Astrocyte (in vitro differentiated cells and primary cell): ENCODE results near the gene MOSPD3. TPM values are rescaled to one million over a fixed set of nuclear protein-coding genes. Genes with fewer than 3 reads are reported as not detected.

Experiments
- DNase-seq: peaks from one replicate; pipeline ENCODE4 v3.0.0-alpha.2; 2010; ENCODE audit warnings: low read depth
- FAIRE-seq: peaks from 2 replicates; lab custom pipeline; 2011; peaks lifted over from hg19 to GRCh38; lab: Jason Lieb, UNC
- H2AFZ ChIP-seq: 2 replicates; pipeline ENCODE4 v1.6.0; 2012; ENCODE audit warnings: low read depth, low read length, inconsistent platforms
- H3K27ac ChIP-seq: 2 replicates; pipeline ENCODE4 v1.5.1; 2011; ENCODE audit warnings: low read depth, low read length, inconsistent platforms
- H3K27me3 ChIP-seq: 2 replicates; pipeline ENCODE4 v1.6.0; 2011; ENCODE audit warnings: low read length, inconsistent platforms; ENCODE audit not compliant: insufficient read depth
- H3K36me3 ChIP-seq: 2 replicates; pipeline ENCODE4 v1.5.1; 2011; ENCODE audit warnings: low read length, inconsistent platforms; ENCODE audit not compliant: insufficient read depth
- H3K4me1 ChIP-seq: 2 replicates; pipeline ENCODE4 v1.5.1; 2011; ENCODE audit warnings: low read length, inconsistent platforms; ENCODE audit not compliant: insufficient read depth
- H3K4me2 ChIP-seq: 2 replicates; pipeline ENCODE4 v1.6.0; 2012; ENCODE audit warnings: low read length, inconsistent platforms
- H3K4me3 ChIP-seq: 2 replicates; pipeline ENCODE4 v1.5.1; 2011; ENCODE audit warnings: low read depth, mild to moderate bottlenecking, low read length, inconsistent platforms; ENCODE audit not compliant: insufficient read depth
- H3K79me2 ChIP-seq: 2 replicates; pipeline ENCODE4 v1.6.0; 2012; ENCODE audit warnings: mild to moderate bottlenecking, low read length, inconsistent platforms; ENCODE audit not compliant: insufficient read depth
- H3K9ac ChIP-seq: 2 replicates; pipeline ENCODE4 v1.6.0; 2012; ENCODE audit warnings: mild to moderate bottlenecking, low read length, inconsistent platforms
- H3K9me3 ChIP-seq: 2 replicates; pipeline ENCODE4 v1.5.1; 2012; ENCODE audit warnings: low read depth, mild to moderate bottlenecking, low read length, inconsistent platforms; ENCODE audit not compliant: insufficient read depth
- H4K20me1 ChIP-seq: 2 replicates; pipeline ENCODE4 v1.6.0; 2012; ENCODE audit warnings: low read length, inconsistent platforms; ENCODE audit not compliant: insufficient read depth
- H3K27ac Mint-ChIP-seq: one replicate; pipeline ENCODE4 v1.8.0; 2021; ENCODE audit warnings: mild to moderate bottlenecking, mixed read lengths; ENCODE audit not compliant: unreplicated experiment
- H3K27me3 Mint-ChIP-seq: one replicate; pipeline ENCODE4 v1.8.0; 2021; ENCODE audit warnings: low read depth, mixed read lengths; ENCODE audit not compliant: unreplicated experiment
- H3K36me3 Mint-ChIP-seq: one replicate; pipeline ENCODE4 v1.8.0; 2021; ENCODE audit warnings: low read depth, mixed read lengths; ENCODE audit not compliant: unreplicated experiment
- H3K4me1 Mint-ChIP-seq: one replicate; pipeline ENCODE4 v1.8.0; 2021; ENCODE audit warnings: low read depth, mixed read lengths; ENCODE audit not compliant: unreplicated experiment
- H3K4me3 Mint-ChIP-seq: one replicate; pipeline ENCODE4 v1.8.0; 2021; ENCODE audit warnings: mild to moderate bottlenecking, moderate library complexity, mixed read lengths; ENCODE audit not compliant: unreplicated experiment
- H3K9me3 Mint-ChIP-seq: one replicate; pipeline ENCODE4 v1.8.0; 2021; ENCODE audit warnings: mild to moderate bottlenecking, mixed read lengths; ENCODE audit not compliant: unreplicated experiment
- EZH2 ChIP-seq: IDR thresholded peaks from 2 replicates; pipeline ENCODE4 v1.6.1; 2012; ENCODE audit warnings: mild to moderate bottlenecking, low read length, inconsistent platforms; ENCODE audit not compliant: insufficient read depth
- total RNA-seq: library from RNA; stranded (reverse); gene quantifications from 2 replicates; pipeline ENCODE4 v1.2.1, GENCODE V29; 2021
- TF ChIP-seq, protein P1 (sequence below): IDR thresholded peaks from 2 replicates; pipeline ENCODE4 v1.5.1; 2011; ENCODE audit warnings: low read depth, mild to moderate bottlenecking, inconsistent platforms, low read length, moderate library complexity; ENCODE audit not compliant: insufficient read depth

The MOSPD3 gene
- total RNA-seq, 1 donor from 2014 or later, result 18.8 TPM

DNA sequence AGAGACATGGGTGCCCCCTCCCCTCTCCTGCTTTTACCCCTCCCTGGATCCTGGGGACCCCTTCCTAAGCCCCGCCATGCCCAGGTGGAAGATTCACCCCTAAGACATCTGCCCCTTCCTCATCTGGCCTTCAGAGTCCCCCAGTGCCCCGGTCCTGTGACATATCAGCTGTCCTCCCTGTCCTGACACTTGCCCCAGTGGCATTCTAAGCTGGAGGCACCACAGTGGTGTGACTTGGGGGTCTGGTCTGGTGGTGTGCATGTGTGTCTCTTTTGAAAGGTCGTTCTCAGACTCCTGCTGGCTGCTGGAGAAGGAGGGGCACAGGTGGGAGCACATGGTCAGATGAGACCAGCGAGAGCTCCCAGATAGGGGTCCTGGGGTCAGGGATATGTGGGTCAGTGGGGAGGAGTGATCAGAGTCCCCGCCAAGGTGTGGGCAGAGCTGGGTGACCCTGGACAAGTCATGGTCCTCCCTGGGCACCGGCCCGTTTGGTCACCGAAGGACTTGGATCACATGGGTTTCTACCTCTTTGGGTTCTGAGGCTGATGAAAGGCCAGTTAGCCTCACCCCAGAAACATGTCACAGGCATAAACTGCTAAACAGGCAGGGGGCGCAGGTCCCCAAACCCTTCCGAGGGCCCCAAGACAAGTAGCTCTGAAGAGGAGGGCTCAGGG lies 29.7 kb downstream of the MOSPD3 start:
- H3K79me2 ChIP-seq, result no peaks in the 10 kb centered on the region
- Mint-ChIP-seq H3K27ac (no peak overlapping the region), H3K27me3 (peaks cover 29% of the 10 kb centered on the region), H3K36me3 (no peaks in the 10 kb centered on the region), H3K9me3 (no peaks in the 10 kb centered on the region), H3K4me3 (no peak overlapping the region), H3K4me1 (no peaks in the 10 kb centered on the region)
- H3K4me1 ChIP-seq, result no peaks in the 10 kb centered on the region
- no peaks in the 10 kb centered on the region for H3K36me3 ChIP-seq
- H3K27me3 ChIP-seq, result peaks cover 10% of the 10 kb centered on the region
- H3K4me3 ChIP-seq, result no peak overlapping the region
- TF ChIP-seq, protein P1, sequence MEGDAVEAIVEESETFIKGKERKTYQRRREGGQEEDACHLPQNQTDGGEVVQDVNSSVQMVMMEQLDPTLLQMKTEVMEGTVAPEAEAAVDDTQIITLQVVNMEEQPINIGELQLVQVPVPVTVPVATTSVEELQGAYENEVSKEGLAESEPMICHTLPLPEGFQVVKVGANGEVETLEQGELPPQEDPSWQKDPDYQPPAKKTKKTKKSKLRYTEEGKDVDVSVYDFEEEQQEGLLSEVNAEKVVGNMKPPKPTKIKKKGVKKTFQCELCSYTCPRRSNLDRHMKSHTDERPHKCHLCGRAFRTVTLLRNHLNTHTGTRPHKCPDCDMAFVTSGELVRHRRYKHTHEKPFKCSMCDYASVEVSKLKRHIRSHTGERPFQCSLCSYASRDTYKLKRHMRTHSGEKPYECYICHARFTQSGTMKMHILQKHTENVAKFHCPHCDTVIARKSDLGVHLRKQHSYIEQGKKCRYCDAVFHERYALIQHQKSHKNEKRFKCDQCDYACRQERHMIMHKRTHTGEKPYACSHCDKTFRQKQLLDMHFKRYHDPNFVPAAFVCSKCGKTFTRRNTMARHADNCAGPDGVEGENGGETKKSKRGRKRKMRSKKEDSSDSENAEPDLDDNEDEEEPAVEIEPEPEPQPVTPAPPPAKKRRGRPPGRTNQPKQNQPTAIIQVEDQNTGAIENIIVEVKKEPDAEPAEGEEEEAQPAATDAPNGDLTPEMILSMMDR, result no peak
- no peak for TF ChIP-seq EZH2
- no peaks in the 10 kb centered on the region for H4K20me1 ChIP-seq
- no peaks in the 10 kb centered on the region for H3K9me3 ChIP-seq
- FAIRE-seq (no peak), DNase-seq (no peak)
- no peak overlapping the region for H3K27ac ChIP-seq
- no peak overlapping the region for H3K9ac ChIP-seq
- H3K4me2 ChIP-seq, result no peak overlapping the region
- H2AFZ ChIP-seq, result no peak overlapping the region

DNA sequence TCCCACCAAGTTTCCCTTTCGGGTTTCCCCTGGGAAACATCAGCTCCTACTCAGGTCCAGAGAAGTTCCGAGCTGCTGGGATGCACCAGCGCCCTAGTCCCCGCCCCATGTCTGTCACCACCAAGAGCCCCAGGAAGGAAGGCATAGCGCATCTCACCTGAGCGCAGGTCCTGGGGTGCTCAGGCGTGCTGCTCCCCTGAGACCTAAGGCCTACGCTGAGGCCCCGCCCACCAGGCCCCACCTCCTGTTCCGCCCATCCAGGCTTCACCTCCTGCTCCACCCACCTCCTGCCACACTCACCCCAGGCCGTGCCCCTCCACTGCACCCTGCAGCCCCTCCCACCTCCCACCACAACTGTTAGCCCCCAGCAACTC lies 30.2 kb downstream of the MOSPD3 start:
- no peaks in the 10 kb centered on the region for H3K4me1 ChIP-seq
- Mint-ChIP-seq H3K36me3 (no peaks in the 10 kb centered on the region), H3K27me3 (peaks cover 32% of the 10 kb centered on the region), H3K27ac (no peak overlapping the region), H3K4me1 (no peaks in the 10 kb centered on the region), H3K9me3 (no peaks in the 10 kb centered on the region), H3K4me3 (no peak overlapping the region)
- no peak overlapping the region for H3K9ac ChIP-seq
- no peak overlapping the region for H2AFZ ChIP-seq
- H3K27me3 ChIP-seq, result peaks cover 10% of the 10 kb centered on the region
- H3K27ac ChIP-seq, result no peak overlapping the region
- TF ChIP-seq EZH2, result no peak
- TF ChIP-seq, protein P1, result no peak
- no peaks in the 10 kb centered on the region for H4K20me1 ChIP-seq
- H3K36me3 ChIP-seq, result no peaks in the 10 kb centered on the region
- no peak overlapping the region for H3K4me3 ChIP-seq
- H3K9me3 ChIP-seq, result no peaks in the 10 kb centered on the region
- DNase-seq (no peak), FAIRE-seq (no peak)
- H3K4me2 ChIP-seq, result no peak overlapping the region
- no peaks in the 10 kb centered on the region for H3K79me2 ChIP-seq

DNA sequence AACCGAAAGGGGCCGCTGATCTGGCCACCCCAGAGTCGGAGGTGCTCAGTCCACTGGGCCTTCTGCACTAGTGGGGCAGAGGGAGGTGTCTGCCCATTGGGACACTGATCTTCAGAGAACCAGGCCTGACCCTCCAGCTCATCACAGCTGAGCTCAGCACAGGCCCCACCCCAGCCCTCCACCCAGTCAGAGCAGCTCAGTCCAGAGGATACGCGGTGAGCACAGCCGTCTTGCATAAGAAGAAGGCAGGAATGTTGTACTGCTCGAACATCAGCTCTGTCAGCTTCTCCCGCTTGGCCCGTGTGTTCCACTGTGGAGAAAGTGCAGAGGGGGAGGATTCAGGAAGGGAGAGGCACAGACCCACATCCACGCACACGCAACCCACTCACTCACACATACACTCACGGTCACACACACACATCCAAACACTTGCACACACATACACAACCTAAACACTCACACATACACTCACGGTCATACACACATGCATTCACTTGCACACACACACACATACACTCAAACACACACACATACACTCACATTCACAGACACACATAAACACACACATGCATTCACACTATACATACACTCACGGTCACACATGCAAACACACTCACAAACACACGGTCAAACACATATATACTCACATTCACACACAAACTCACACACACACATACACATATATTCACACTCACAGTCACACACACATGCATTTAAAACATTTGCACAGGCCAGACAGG lies 37.7 kb downstream of the MOSPD3 start:
- H3K4me1 Mint-ChIP-seq, result no peaks in the 10 kb centered on the region
- Histone ChIP-seq H3K9me3 (no peaks in the 10 kb centered on the region), H4K20me1 (no peaks in the 10 kb centered on the region), H2AFZ (no peak overlapping the region), H3K27ac (no peak overlapping the region), H3K36me3 (no peaks in the 10 kb centered on the region), H3K27me3 (peaks cover 5% of the 10 kb centered on the region), H3K4me3 (no peak overlapping the region), H3K4me1 (no peaks in the 10 kb centered on the region), H3K79me2 (no peaks in the 10 kb centered on the region), H3K9ac (no peak overlapping the region), H3K4me2 (no peak overlapping the region)
- peaks cover 40% of the 10 kb centered on the region for H3K27me3 Mint-ChIP-seq
- no peaks in the 10 kb centered on the region for H3K36me3 Mint-ChIP-seq
- H3K4me3 Mint-ChIP-seq, result no peak overlapping the region
- FAIRE-seq, result no peak
- DNase-seq, result no peak
- H3K9me3 Mint-ChIP-seq, result no peaks in the 10 kb centered on the region
- TF ChIP-seq, protein P1, result no peak
- TF ChIP-seq EZH2, result no peak
- H3K27ac Mint-ChIP-seq, result no peak overlapping the region
